Karpas-422 (cell line): ENCODE results near the gene DOCK4. TPM values are rescaled to one million over a fixed set of nuclear protein-coding genes. Genes with fewer than 3 reads are reported as not detected.

Experiments used
- DNase-seq: peaks from one replicate; pipeline ENCODE4 v3.0.0-alpha.2; 2015
- H2AFZ ChIP-seq: fragments of 200-600 bp; sonication (generic); 2 replicates; pipeline ENCODE4 v1.6.1; 2014; ENCODE audit warnings: antibody characterized with exemption, low read length, mixed read lengths
- H3K27ac ChIP-seq: fragments of 200-600 bp; sonication (generic); 2 replicates; pipeline ENCODE4 v1.5.1; 2014; ENCODE audit warnings: mild to moderate bottlenecking, low read length, moderate library complexity
- H3K27me3 ChIP-seq: fragments of 200-600 bp; sonication (generic); 2 replicates; pipeline ENCODE4 v1.6.1; 2014; ENCODE audit warnings: low read length, mixed read lengths
- H3K36me3 ChIP-seq: fragments of 200-600 bp; sonication (generic); 2 replicates; pipeline ENCODE4 v1.6.1; 2014; ENCODE audit warnings: low read length, mixed read lengths; ENCODE audit not compliant: insufficient read depth
- H3K4me1 ChIP-seq: fragments of 200-600 bp; sonication (generic); 2 replicates; pipeline ENCODE4 v1.6.1; 2014; ENCODE audit warnings: mild to moderate bottlenecking, low read length, mixed read lengths
- H3K4me2 ChIP-seq: fragments of 200-600 bp; sonication (generic); 2 replicates; pipeline ENCODE4 v1.6.1; 2014; ENCODE audit warnings: low read length, low read depth, mild to moderate bottlenecking; ENCODE audit not compliant: poor library complexity, severe bottlenecking
- H3K4me3 ChIP-seq: fragments of 200-600 bp; sonication (generic); 2 replicates; pipeline ENCODE4 v1.5.1; 2014; ENCODE audit warnings: mild to moderate bottlenecking, antibody characterized with exemption, low read length, mixed read lengths
- H3K79me2 ChIP-seq: fragments of 200-600 bp; sonication (generic); 2 replicates; pipeline ENCODE4 v1.6.1; 2014; ENCODE audit warnings: mild to moderate bottlenecking, low read length, mixed read lengths
- H3K9ac ChIP-seq: fragments of 200-600 bp; sonication (generic); 2 replicates; pipeline ENCODE4 v1.6.0; 2014; ENCODE audit warnings: low read length
- H3K9me2 ChIP-seq: fragments of 200-600 bp; sonication (generic), shearing (Covaris generic); replicated peaks from 2 replicates; pipeline ENCODE4 v1.6.0; 2014; ENCODE audit warnings: mild to moderate bottlenecking, low read length, moderate library complexity; ENCODE audit not compliant: insufficient read depth
- H3K9me3 ChIP-seq: fragments of 300-700, 200-600 bp; sonication (generic); 2 replicates; pipeline ENCODE4 v1.6.1; 2014; ENCODE audit warnings: low read length, mixed read lengths
- H4K20me1 ChIP-seq: fragments of 200-600 bp; sonication (generic); 2 replicates; pipeline ENCODE4 v1.6.1; 2014; ENCODE audit warnings: mild to moderate bottlenecking, antibody characterized with exemption, low read length, low read depth; ENCODE audit not compliant: insufficient read depth
- total RNA-seq: library from RNA; depleted of rRNA; stranded (reverse); fragments of >200 nt; shearing (Covaris generic); gene quantifications from 2 replicates; pipeline ENCODE4 v1.2.3, GENCODE V29; 2014; ENCODE audit warnings: low replicate concordance

Gene DOCK4
- total RNA-seq, 1 experiment from 2014 or later, result 0.07 TPM

- no peaks in the 10 kb centered on the region for H3K36me3 ChIP-seq
- H3K27ac ChIP-seq, result no peak overlapping the region
- H3K27me3 ChIP-seq, result no peaks in the 10 kb centered on the region
- H3K9ac ChIP-seq, result no peak overlapping the region
- no peak overlapping the region for H3K4me3 ChIP-seq
- no peak overlapping the region for H2AFZ ChIP-seq
- no peak for DNase-seq
- no peaks in the 10 kb centered on the region for H3K79me2 ChIP-seq
- no peak overlapping the region for H3K4me2 ChIP-seq
- no peaks in the 10 kb centered on the region for H3K9me3 ChIP-seq
- H3K9me2 ChIP-seq, result no peaks in the 10 kb centered on the region
- H4K20me1 ChIP-seq, result no peaks in the 10 kb centered on the region
- H3K4me1 ChIP-seq, result no peaks in the 10 kb centered on the region
Observed at GRCh38 chr7:112125250-112125649, 80.9 kb downstream of the DOCK4 start.

GRCh38 chr7:112124061-112124766, 82.0 kb downstream of the DOCK4 start:
- Histone ChIP-seq H2AFZ (no peak overlapping the region), H4K20me1 (no peaks in the 10 kb centered on the region), H3K9ac (no peak overlapping the region), H3K4me3 (no peak overlapping the region), H3K4me1 (no peaks in the 10 kb centered on the region), H3K9me2 (no peaks in the 10 kb centered on the region), H3K36me3 (no peaks in the 10 kb centered on the region), H3K27ac (no peak overlapping the region), H3K4me2 (no peak overlapping the region), H3K9me3 (no peaks in the 10 kb centered on the region), H3K79me2 (no peaks in the 10 kb centered on the region), H3K27me3 (no peaks in the 10 kb centered on the region)
- DNase-seq, result no peak

- no peaks in the 10 kb centered on the region for H3K27me3 ChIP-seq
- no peaks in the 10 kb centered on the region for H3K36me3 ChIP-seq
- no peaks in the 10 kb centered on the region for H3K79me2 ChIP-seq
- no peak overlapping the region for H3K4me2 ChIP-seq
- no peaks in the 10 kb centered on the region for H4K20me1 ChIP-seq
- no peaks in the 10 kb centered on the region for H3K4me1 ChIP-seq
- no peak overlapping the region for H3K4me3 ChIP-seq
- no peak overlapping the region for H3K27ac ChIP-seq
- H3K9ac ChIP-seq, result no peak overlapping the region
- no peaks in the 10 kb centered on the region for H3K9me2 ChIP-seq
- H2AFZ ChIP-seq, result no peak overlapping the region
- no peak for DNase-seq
- no peaks in the 10 kb centered on the region for H3K9me3 ChIP-seq
Observed at GRCh38 chr7:112122798-112123197, 83.4 kb downstream of the DOCK4 start.

GRCh38 chr7:112122144-112122543, 84.1 kb downstream of the DOCK4 start:
- Histone ChIP-seq H3K9ac (no peak overlapping the region), H3K4me2 (no peak overlapping the region), H3K9me3 (no peaks in the 10 kb centered on the region), H3K4me1 (no peaks in the 10 kb centered on the region), H3K36me3 (no peaks in the 10 kb centered on the region), H3K27me3 (no peaks in the 10 kb centered on the region), H3K79me2 (no peaks in the 10 kb centered on the region), H3K27ac (no peak overlapping the region), H4K20me1 (no peaks in the 10 kb centered on the region), H2AFZ (no peak overlapping the region), H3K9me2 (no peaks in the 10 kb centered on the region), H3K4me3 (no peak overlapping the region)
- DNase-seq, result no peak

- no peak overlapping the region for H3K4me2 ChIP-seq
- no peaks in the 10 kb centered on the region for H3K9me2 ChIP-seq
- no peaks in the 10 kb centered on the region for H3K9me3 ChIP-seq
- no peaks in the 10 kb centered on the region for H4K20me1 ChIP-seq
- no peaks in the 10 kb centered on the region for H3K36me3 ChIP-seq
- no peak overlapping the region for H3K4me3 ChIP-seq
- no peak overlapping the region for H2AFZ ChIP-seq
- H3K27me3 ChIP-seq, result no peaks in the 10 kb centered on the region
- H3K4me1 ChIP-seq, result no peaks in the 10 kb centered on the region
- no peak for DNase-seq
- no peak overlapping the region for H3K9ac ChIP-seq
- H3K27ac ChIP-seq, result no peak overlapping the region
- no peaks in the 10 kb centered on the region for H3K79me2 ChIP-seq
Observed at GRCh38 chr7:112121318-112121717, 84.9 kb downstream of the DOCK4 start.

- Histone ChIP-seq H4K20me1 (no peaks in the 10 kb centered on the region), H3K36me3 (no peaks in the 10 kb centered on the region), H3K4me2 (no peak overlapping the region), H3K9me3 (no peaks in the 10 kb centered on the region), H3K9me2 (no peaks in the 10 kb centered on the region), H3K27me3 (no peaks in the 10 kb centered on the region), H3K4me3 (no peak overlapping the region), H3K27ac (no peak overlapping the region), H3K9ac (no peak overlapping the region), H3K79me2 (no peaks in the 10 kb centered on the region), H2AFZ (no peak overlapping the region), H3K4me1 (no peaks in the 10 kb centered on the region)
- no peak for DNase-seq
Observed at GRCh38 chr7:112120696-112121217, 85.4 kb downstream of the DOCK4 start.

GRCh38 chr7:112118581-112119566, 87.3 kb downstream of the DOCK4 start:
- Histone ChIP-seq H3K9me3 (no peaks in the 10 kb centered on the region), H3K9ac (no peak overlapping the region), H3K9me2 (no peaks in the 10 kb centered on the region), H3K27me3 (no peaks in the 10 kb centered on the region), H4K20me1 (no peaks in the 10 kb centered on the region), H3K27ac (no peak overlapping the region), H3K4me1 (no peaks in the 10 kb centered on the region), H3K4me3 (no peak overlapping the region), H3K4me2 (no peak overlapping the region), H3K79me2 (no peaks in the 10 kb centered on the region), H2AFZ (no peak overlapping the region), H3K36me3 (no peaks in the 10 kb centered on the region)
- no peak for DNase-seq

GRCh38 chr7:112116894-112117293, 89.3 kb downstream of the DOCK4 start:
- Histone ChIP-seq H3K79me2 (no peaks in the 10 kb centered on the region), H2AFZ (no peak overlapping the region), H3K9ac (no peak overlapping the region), H3K9me2 (no peaks in the 10 kb centered on the region), H3K27ac (no peak overlapping the region), H3K9me3 (no peaks in the 10 kb centered on the region), H3K4me2 (no peak overlapping the region), H3K4me1 (no peaks in the 10 kb centered on the region), H4K20me1 (no peaks in the 10 kb centered on the region), H3K27me3 (no peaks in the 10 kb centered on the region), H3K36me3 (no peaks in the 10 kb centered on the region), H3K4me3 (no peak overlapping the region)
- DNase-seq, result no peak
